A204.1 (cell line): Measurements from ENCODE around the gene HSPA2.
"Not testable (repeated sequence)": the region's sequence is repeated elsewhere in the genome, so short reads cannot be mapped to it uniquely, and the experiment has no call there.

Source experiments
- FAIRE-seq: peaks from 2 replicates; lab custom pipeline; 2012; peaks lifted over from hg19 to GRCh38; lab: Jason Lieb, UNC

Gene HSPA2

GRCh38 chr14:64515053-64515452, 25.5 kb upstream of the HSPA2 start:
- FAIRE-seq, result no peak

- no peak for FAIRE-seq
Measured at GRCh38 chr14:64516969-64517368, 23.6 kb upstream of the HSPA2 start.

DNA sequence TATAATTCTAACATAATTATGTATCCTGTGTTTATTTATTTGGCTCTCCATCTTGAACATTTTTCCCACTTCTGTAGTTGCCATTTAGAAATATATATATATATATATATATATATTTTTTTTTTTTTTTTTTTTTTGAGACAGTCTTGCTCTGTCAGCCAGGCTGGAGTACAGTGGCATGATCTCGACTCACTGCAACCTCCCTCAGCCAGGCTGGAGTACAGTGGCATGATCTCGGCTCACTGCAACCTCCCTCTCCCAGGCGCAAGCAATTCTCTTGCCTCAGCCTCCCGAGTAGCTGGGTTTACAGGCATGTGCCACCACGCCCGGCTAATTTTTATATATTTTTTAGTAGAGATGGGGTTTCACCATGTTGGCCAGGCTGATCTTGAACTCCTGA, 22.9 kb upstream of the HSPA2 start:
- FAIRE-seq, result not testable (repeated sequence)

GRCh38 chr14:64518229-64518628, 22.3 kb upstream of the HSPA2 start:
- FAIRE-seq, result no peak

DNA sequence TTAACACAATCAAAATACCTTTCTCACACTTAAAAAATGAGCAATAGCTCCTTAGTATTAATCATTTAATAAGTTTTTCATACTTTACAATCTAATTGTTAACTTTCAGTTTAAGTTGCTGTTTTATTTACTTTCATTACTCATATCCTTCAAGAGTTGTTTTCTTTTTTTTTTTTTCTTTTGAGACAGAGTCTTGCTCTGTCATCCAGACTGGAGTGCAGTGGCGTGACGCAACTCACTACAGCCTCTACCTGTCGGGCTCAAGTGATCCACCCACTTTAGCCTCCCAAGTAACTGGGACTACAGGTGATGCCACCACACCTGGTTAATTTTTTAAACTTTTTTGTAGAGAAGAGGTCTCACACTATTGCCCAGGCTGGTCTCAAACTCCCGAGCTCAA, 19.8 kb upstream of the HSPA2 start:
- peak; percentile 3 for FAIRE-seq

DNA sequence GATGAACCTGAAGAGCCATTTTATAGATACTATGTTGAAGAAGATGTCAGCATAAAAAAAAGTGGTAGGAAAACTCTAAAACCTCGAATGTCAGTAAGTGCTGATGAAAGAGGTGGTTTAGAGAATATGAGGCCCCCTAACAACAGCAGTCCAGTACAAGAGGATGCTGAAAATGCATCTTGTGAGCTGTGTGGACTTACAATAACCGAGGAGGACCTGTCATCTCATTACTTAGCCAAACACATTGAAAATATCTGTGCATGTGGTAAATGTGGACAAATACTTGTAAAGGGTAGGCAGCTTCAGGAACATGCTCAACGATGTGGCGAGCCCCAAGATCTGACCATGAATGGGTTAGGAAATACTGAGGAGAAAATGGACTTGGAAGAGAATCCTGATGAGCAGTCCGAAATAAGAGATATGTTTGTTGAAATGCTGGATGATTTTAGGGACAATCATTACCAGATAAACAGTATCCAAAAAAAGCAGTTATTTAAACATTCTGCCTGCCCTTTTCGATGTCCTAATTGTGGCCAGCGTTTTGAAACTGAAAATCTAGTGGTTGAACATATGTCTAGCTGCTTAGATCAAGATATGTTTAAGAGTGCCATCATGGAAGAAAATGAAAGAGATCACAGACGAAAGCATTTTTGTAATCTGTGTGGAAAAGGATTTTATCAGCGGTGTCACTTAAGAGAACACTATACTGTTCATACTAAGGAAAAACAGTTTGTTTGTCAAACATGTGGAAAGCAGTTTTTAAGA, 17.8 kb upstream of the HSPA2 start:
- no peak for FAIRE-seq

DNA sequence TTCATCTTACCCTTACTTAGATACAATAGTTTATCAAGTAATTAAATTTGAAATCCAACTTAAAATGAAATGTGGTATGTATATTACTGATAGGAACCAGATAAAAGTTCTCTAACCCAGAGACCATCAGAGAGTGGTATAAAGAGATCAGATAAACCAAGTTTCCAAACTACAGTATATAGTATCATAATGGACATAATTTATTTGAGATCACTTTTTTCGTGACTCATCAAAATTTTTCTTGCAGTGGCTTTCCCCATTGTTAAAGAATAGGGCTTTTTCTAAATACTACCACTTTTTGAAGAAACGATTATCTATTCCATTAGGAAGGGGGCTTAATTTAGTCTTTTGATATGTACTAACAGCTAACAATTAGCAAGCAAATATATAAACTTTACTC, 15.2 kb upstream of the HSPA2 start:
- no peak for FAIRE-seq

DNA sequence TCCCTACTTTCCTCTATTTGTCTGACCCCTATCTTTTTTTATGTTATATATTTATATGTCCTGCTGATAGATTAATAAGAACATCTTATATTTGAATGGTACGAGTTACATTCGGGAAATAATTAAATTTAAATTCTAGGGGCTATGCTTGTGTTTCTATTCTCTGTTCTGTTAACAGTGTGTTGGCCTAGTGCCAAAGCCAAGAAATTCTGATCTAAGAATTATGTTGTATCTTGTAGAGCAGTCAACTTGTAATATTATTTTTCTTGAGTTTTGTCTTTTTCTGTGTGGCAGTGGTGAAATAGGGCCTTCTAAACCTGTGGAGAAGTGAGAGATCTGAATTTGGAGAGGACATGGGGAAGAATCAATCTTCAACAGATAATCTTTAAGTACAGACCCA, 9.0 kb upstream of the HSPA2 start:
- FAIRE-seq, result no peak

- no peak for FAIRE-seq
Measured at GRCh38 chr14:64536488-64537245, 3.9 kb upstream of the HSPA2 start.

GRCh38 chr14:64541261-64541971, 875 bp downstream of the HSPA2 start:
- FAIRE-seq, result no peak

GRCh38 chr14:64541972-64542835, 1.7 kb downstream of the HSPA2 start:
- FAIRE-seq, result no peak

DNA sequence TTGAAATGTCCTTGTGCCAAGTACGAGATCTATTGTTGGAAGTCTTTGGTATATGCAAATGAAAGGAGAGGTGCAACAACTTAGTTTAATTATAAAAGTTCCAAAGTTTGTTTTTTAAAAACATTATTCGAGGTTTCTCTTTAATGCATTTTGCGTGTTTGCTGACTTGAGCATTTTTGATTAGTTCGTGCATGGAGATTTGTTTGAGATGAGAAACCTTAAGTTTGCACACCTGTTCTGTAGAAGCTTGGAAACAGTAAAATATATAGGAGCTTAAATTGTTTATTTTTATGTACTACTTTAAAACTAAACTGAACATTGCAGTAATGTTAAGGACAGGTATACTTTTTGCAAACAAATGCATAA, 2.3 kb downstream of the HSPA2 start:
- no peak for FAIRE-seq

- no peak for FAIRE-seq
Measured at GRCh38 chr14:64544607-64545312, 4.2 kb downstream of the HSPA2 start.

DNA sequence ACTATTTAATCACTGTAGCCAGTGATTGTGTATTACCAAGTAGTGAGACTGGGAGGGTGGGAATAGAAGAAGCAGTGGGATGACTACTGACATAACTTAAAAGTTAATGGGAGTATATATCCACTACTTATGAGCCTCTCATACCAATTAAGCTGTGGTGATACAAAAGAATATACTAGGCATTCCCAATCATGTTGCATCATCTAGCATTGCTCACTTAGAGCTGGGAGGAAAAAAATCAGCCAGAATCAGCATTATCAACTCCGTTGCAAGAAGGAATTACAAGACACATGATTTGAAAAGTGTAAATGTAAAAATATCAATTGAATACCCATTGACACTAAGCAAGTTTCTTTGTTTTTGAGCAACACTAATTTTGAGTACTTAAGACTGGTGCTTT, 8.5 kb downstream of the HSPA2 start:
- FAIRE-seq, result no peak

DNA sequence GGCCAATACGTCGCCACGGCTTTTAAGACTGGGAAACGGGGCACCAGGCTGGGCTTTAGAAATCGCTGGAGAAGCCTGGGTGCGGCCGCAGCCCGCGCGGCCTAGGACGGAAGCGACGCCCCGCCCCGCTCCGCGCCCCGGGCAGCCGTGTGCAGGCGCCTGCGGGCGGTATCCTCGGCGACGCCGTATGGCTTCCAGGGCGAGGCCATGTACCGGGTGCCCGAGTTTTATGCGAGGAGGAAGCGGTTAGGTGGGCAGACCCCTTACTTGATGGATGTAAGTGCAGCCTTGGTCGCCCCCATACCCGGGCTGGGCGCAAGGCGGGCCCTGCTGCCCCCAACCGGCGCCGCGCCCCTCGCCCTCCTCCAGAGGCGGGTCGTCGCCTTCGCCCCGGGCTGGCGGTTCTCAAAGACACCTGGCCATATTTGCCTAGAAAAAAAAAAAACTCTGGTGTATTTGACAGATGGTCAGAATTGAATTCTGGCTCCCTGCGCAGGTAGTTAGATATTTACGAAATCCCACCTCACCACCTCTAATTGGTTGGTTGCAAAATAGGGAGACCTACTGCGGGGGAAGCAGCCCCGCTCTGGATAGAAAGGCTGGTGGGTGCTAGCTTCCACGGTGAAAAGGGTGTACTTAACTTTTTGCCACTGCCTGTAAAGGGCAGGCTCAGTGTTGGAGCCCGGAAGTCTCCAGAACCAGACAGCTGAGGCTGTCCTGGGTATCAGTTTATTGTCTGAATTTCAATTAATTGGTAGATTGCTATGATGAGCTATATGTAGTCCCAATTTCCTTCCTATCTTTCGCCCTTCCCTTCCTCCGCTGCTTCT, 9.5 kb downstream of the HSPA2 start, which contains the start of gene PPP1R36:
Gene PPP1R36, plus strand, starts transcription at position 171 of the 830 bp plus-strand sequence. Its CDS starts 37 bp downstream, at position 208.
- no peak for FAIRE-seq

GRCh38 chr14:64550621-64551333, 10.2 kb downstream of the HSPA2 start:
- no peak for FAIRE-seq

DNA sequence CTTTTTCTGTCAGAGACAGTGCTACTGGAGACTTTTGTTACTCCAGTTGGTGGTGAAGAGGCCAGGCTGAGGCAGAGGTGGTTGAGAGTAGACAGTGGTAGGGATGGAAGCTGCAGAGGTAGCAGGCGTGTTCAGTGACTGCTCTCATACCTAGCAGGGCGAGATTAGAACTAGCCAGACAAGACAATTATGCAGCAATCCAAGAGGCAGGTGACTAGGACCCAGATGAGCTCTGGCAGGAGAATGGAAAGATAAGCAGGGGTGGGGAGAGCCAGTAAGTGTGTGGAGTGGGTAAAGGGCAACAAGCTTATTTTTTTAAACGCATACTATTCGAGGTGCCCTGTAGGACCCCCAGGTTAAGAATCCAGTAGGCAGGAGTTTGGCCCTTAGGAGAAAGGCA, 14.0 kb downstream of the HSPA2 start:
- FAIRE-seq, result no peak

DNA sequence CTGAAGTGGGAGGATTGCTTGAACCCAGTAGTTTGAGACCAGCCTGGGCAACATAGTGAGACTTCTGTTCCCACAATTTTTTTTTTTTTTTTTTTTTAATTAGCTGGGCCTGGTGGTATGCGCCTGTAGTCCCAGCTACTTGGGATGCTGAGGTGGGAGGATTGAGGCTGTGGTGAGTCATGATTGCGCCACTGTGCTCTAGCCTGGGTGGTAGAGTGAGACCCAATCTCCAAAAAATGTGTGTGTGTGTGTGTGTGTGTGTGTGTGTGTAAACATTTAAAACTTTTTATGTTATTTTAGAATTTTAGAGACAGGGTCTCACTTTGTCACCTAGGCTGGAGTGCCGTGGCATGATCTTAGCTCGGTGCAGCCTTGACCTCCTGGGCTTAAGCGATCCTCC, 16.0 kb downstream of the HSPA2 start:
- no peak for FAIRE-seq

- FAIRE-seq, result not testable (repeated sequence)
Measured at GRCh38 chr14:64558216-64558615, 17.7 kb downstream of the HSPA2 start.

DNA sequence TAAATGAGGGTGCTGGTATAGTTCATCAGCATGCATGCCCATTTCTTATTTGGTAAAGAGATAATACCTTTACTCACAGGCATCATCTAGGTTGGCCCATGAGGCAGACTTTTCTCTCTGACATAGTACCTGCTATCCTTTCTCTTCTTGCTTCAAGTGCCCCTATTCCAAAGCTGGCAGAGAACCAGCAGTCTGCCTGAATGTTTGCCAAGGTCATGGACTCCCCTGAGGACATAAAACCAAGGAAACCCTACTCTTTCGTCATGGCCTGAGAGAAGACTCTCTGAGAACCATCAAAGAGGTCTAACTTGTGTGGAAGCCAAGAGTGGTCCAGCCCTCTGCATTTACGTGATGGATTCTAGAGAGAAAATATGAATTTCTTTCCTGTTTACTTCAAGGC, 21.1 kb downstream of the HSPA2 start:
- FAIRE-seq, result no peak
